Measurements from ENCODE around the gene NPFF. TPM values are rescaled to one million over a fixed set of nuclear protein-coding genes. Genes with fewer than 3 reads are reported as not detected.
A peak's percentile ranks its signal among the peaks of the same experiment; 100 is the strongest.

Gene NPFF
- total and polyA plus RNA-seq, 2 donors (not counting 1 experiment from before 2014, with no cell fraction given), result not detected

GRCh38 chr12:53467082-53467481 lies 40.2 kb downstream of the NPFF start:
- Histone ChIP-seq H3K4me2 (ENCODE audit: extremely low read depth, insufficient read depth, low read length) (no peak overlapping the region), H3K4me1 (ENCODE audit: control insufficient read depth, extremely low read depth, insufficient read depth, low read length) (no peaks in the 10 kb centered on the region), H3K27ac (ENCODE audit: insufficient read depth, low read length) (no peak overlapping the region), H3K9me3 (ENCODE audit: control insufficient read depth, insufficient read depth, low read depth, low read length) (no peaks in the 10 kb centered on the region), H4K20me1 (ENCODE audit: control insufficient read depth, extremely low read depth, insufficient read depth, low read length) (no peaks in the 10 kb centered on the region), H3K27me3 (ENCODE audit: control insufficient read depth, insufficient read depth, low read length) (no peaks in the 10 kb centered on the region), H3K79me2 (ENCODE audit: control insufficient read depth, insufficient read depth, low read length) (peaks cover 72% of the 10 kb centered on the region), H3K36me3 (ENCODE audit: control insufficient read depth, insufficient read depth, low read length) (peaks cover 40% of the 10 kb centered on the region), H3K4me3 (replicated peaks in 1 of 4; ENCODE audit: control extremely low read depth in 1 of 4, insufficient read depth in 1 of 4, low read depth in 3 of 4, low read length in 4 of 4) (no peak overlapping the region), H3K9ac (ENCODE audit: insufficient read depth, low read length) (no peak overlapping the region), H2AFZ (ENCODE audit: low read length) (no peak overlapping the region)
- TF ChIP-seq CTCF (conservative IDR thresholded peaks at IDR 0.05 in 1 of 2, IDR thresholded peaks at IDR 0.05 in 1 of 2; ENCODE audit: low read depth in 1 of 2, low read length in 2 of 2) (no peak), EZH2 (IDR thresholded peaks at IDR 0.05; ENCODE audit: low read length, missing control alignments) (no peak)
- DNase-seq (ENCODE audit: low read depth in 2 of 2), result no peak

DNA sequence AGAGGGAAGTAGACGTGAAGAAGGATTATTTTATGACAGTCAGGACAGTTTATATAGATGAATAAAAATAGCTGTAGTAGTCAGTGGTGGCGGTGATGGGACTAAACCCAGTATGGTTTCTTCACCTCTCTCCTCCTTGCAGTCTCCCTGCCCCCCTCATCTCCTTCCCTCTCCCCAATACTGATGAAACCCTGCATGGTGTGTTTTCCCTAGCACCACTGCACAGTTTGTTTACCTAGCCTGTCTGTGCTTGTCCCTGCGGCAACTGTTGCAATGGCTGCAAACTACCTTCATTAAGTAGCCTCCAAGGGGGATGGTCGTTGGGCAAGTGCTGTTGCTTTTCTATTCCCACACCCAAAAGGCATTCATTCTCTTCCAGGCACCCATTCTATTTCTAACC lies 40.6 kb downstream of the NPFF start:
- H3K9me3 ChIP-seq (ENCODE audit: control insufficient read depth, insufficient read depth, low read depth, low read length), result no peaks in the 10 kb centered on the region
- TF ChIP-seq CTCF (conservative IDR thresholded peaks at IDR 0.05 in 1 of 2, IDR thresholded peaks at IDR 0.05 in 1 of 2; ENCODE audit: low read depth in 1 of 2, low read length in 2 of 2), result no peak
- TF ChIP-seq EZH2 (IDR thresholded peaks at IDR 0.05; ENCODE audit: low read length, missing control alignments), result no peak
- H3K27me3 ChIP-seq (ENCODE audit: control insufficient read depth, insufficient read depth, low read length), result no peaks in the 10 kb centered on the region
- peaks cover 37% of the 10 kb centered on the region for H3K36me3 ChIP-seq (ENCODE audit: control insufficient read depth, insufficient read depth, low read length)
- H3K4me3 ChIP-seq (replicated peaks in 1 of 4; ENCODE audit: control extremely low read depth in 1 of 4, insufficient read depth in 1 of 4, low read depth in 3 of 4, low read length in 4 of 4), result no peak overlapping the region
- no peak overlapping the region for H3K4me2 ChIP-seq (ENCODE audit: extremely low read depth, insufficient read depth, low read length)
- no peak overlapping the region for H3K27ac ChIP-seq (ENCODE audit: insufficient read depth, low read length)
- DNase-seq (ENCODE audit: low read depth in 2 of 2), result no peak
- no peaks in the 10 kb centered on the region for H4K20me1 ChIP-seq (ENCODE audit: control insufficient read depth, extremely low read depth, insufficient read depth, low read length)
- peaks cover 72% of the 10 kb centered on the region for H3K79me2 ChIP-seq (ENCODE audit: control insufficient read depth, insufficient read depth, low read length)
- H2AFZ ChIP-seq (ENCODE audit: low read length), result no peak overlapping the region
- no peaks in the 10 kb centered on the region for H3K4me1 ChIP-seq (ENCODE audit: control insufficient read depth, extremely low read depth, insufficient read depth, low read length)
- no peak overlapping the region for H3K9ac ChIP-seq (ENCODE audit: insufficient read depth, low read length)

GRCh38 chr12:53465679-53466078 lies 41.6 kb downstream of the NPFF start:
- H3K27me3 ChIP-seq (ENCODE audit: control insufficient read depth, insufficient read depth, low read length), result no peaks in the 10 kb centered on the region
- peaks cover 77% of the 10 kb centered on the region for H3K79me2 ChIP-seq (ENCODE audit: control insufficient read depth, insufficient read depth, low read length)
- no peak overlapping the region for H3K9ac ChIP-seq (ENCODE audit: insufficient read depth, low read length)
- H3K36me3 ChIP-seq (ENCODE audit: control insufficient read depth, insufficient read depth, low read length), result peaks cover 42% of the 10 kb centered on the region
- H2AFZ ChIP-seq (ENCODE audit: low read length), result no peak overlapping the region
- peak overlapping the region; percentile 5 for H3K27ac ChIP-seq (ENCODE audit: insufficient read depth, low read length)
- H3K4me1 ChIP-seq (ENCODE audit: control insufficient read depth, extremely low read depth, insufficient read depth, low read length), result peaks cover 2% of the 10 kb centered on the region
- peak in 1 of 2 donors; percentile 9 for TF ChIP-seq CTCF (conservative IDR thresholded peaks at IDR 0.05 in 1 of 2, IDR thresholded peaks at IDR 0.05 in 1 of 2; ENCODE audit: low read depth in 1 of 2, low read length in 2 of 2)
- TF ChIP-seq EZH2 (IDR thresholded peaks at IDR 0.05; ENCODE audit: low read length, missing control alignments), result no peak
- no peaks in the 10 kb centered on the region for H3K9me3 ChIP-seq (ENCODE audit: control insufficient read depth, insufficient read depth, low read depth, low read length)
- no peak for DNase-seq (ENCODE audit: low read depth in 2 of 2)
- H3K4me2 ChIP-seq (ENCODE audit: extremely low read depth, insufficient read depth, low read length), result no peak overlapping the region
- no peaks in the 10 kb centered on the region for H4K20me1 ChIP-seq (ENCODE audit: control insufficient read depth, extremely low read depth, insufficient read depth, low read length)
- H3K4me3 ChIP-seq (replicated peaks in 1 of 4; ENCODE audit: control extremely low read depth in 1 of 4, insufficient read depth in 1 of 4, low read depth in 3 of 4, low read length in 4 of 4), result no peak overlapping the region

Measured in fibroblast of lung (primary cell).